ENCODE results near the gene TMEM150A.
"Not testable (repeated sequence)": the region's sequence is repeated elsewhere in the genome, so short reads cannot be mapped to it uniquely, and the experiment has no call there.

The TMEM150A gene

GRCh38 chr2:85611705-85612587 lies 9.4 kb upstream of the TMEM150A start, which contains the start of gene C2orf68:
Gene C2orf68 (minus strand): TSS chr2:85612066. CDS start chr2:85611984, 82 bp downstream.
- peak within 1 kb of the TSS; percentile 69 for H3K27ac ChIP-seq (ENCODE audit: low read depth, low read length)
- H3K9ac ChIP-seq (ENCODE audit: low read length), result peak within 1 kb of the TSS; percentile 92
- no peaks in the 10 kb centered on the region for H3K9me3 ChIP-seq (ENCODE audit: control insufficient read depth, insufficient read depth, low read depth, low read length)
- H3K4me1 ChIP-seq (ENCODE audit: control insufficient read depth, insufficient read depth, low read length), result peaks cover 4% of the 10 kb centered on the region
- H3K4me3 ChIP-seq (ENCODE audit: low read depth, low read length), result peak within 1 kb of the TSS; percentile 100
- peaks cover 32% of the 10 kb centered on the region for H3K36me3 ChIP-seq (ENCODE audit: control insufficient read depth, insufficient read depth, low read length)
- H3K27me3 ChIP-seq (ENCODE audit: control insufficient read depth, insufficient read depth, low read length), result no peaks in the 10 kb centered on the region

GRCh38 chr2:85611217-85611704 lies 8.8 kb upstream of the TMEM150A start:
- peak overlapping the region; percentile 100 for H3K4me3 ChIP-seq (ENCODE audit: low read depth, low read length)
- no peaks in the 10 kb centered on the region for H3K9me3 ChIP-seq (ENCODE audit: control insufficient read depth, insufficient read depth, low read depth, low read length)
- H3K27me3 ChIP-seq (ENCODE audit: control insufficient read depth, insufficient read depth, low read length), result no peaks in the 10 kb centered on the region
- H3K27ac ChIP-seq (ENCODE audit: low read depth, low read length), result peak overlapping the region; percentile 69; the same call in 1 of the 2 replicates
- H3K4me1 ChIP-seq (ENCODE audit: control insufficient read depth, insufficient read depth, low read length), result peaks cover 4% of the 10 kb centered on the region
- peaks cover 33% of the 10 kb centered on the region for H3K36me3 ChIP-seq (ENCODE audit: control insufficient read depth, insufficient read depth, low read length)
- H3K9ac ChIP-seq (ENCODE audit: low read length), result peak overlapping the region; percentile 92

- H3K27ac ChIP-seq (ENCODE audit: low read depth, low read length), result no peak overlapping the region
- H3K36me3 ChIP-seq (ENCODE audit: control insufficient read depth, insufficient read depth, low read length), result peaks cover 37% of the 10 kb centered on the region
- peaks cover 4% of the 10 kb centered on the region; the same call in 1 of the 2 replicates for H3K4me1 ChIP-seq (ENCODE audit: control insufficient read depth, insufficient read depth, low read length)
- no peaks in the 10 kb centered on the region for H3K9me3 ChIP-seq (ENCODE audit: control insufficient read depth, insufficient read depth, low read depth, low read length)
- H3K27me3 ChIP-seq (ENCODE audit: control insufficient read depth, insufficient read depth, low read length), result no peaks in the 10 kb centered on the region
- no peak overlapping the region for H3K9ac ChIP-seq (ENCODE audit: low read length)
- no peak overlapping the region for H3K4me3 ChIP-seq (ENCODE audit: low read depth, low read length)
These were observed 5.0 kb upstream of the TMEM150A start for GRCh38 chr2:85607268-85608215.

GRCh38 chr2:85606116-85606455 lies 3.6 kb upstream of the TMEM150A start:
- H3K9me3 ChIP-seq (ENCODE audit: control insufficient read depth, insufficient read depth, low read depth, low read length), result no peaks in the 10 kb centered on the region
- H3K27me3 ChIP-seq (ENCODE audit: control insufficient read depth, insufficient read depth, low read length), result no peaks in the 10 kb centered on the region
- H3K36me3 ChIP-seq (ENCODE audit: control insufficient read depth, insufficient read depth, low read length), result peaks cover 37% of the 10 kb centered on the region
- H3K9ac ChIP-seq (ENCODE audit: low read length), result no peak overlapping the region
- H3K4me1 ChIP-seq (ENCODE audit: control insufficient read depth, insufficient read depth, low read length), result peaks cover 12% of the 10 kb centered on the region
- H3K4me3 ChIP-seq (ENCODE audit: low read depth, low read length), result no peak overlapping the region
- no peak overlapping the region for H3K27ac ChIP-seq (ENCODE audit: low read depth, low read length)

GRCh38 chr2:85605406-85606115 lies 3.1 kb upstream of the TMEM150A start:
- Histone ChIP-seq H3K27ac (ENCODE audit: low read depth, low read length) (no peak overlapping the region), H3K4me3 (ENCODE audit: low read depth, low read length) (no peak overlapping the region), H3K27me3 (ENCODE audit: control insufficient read depth, insufficient read depth, low read length) (no peaks in the 10 kb centered on the region), H3K36me3 (ENCODE audit: control insufficient read depth, insufficient read depth, low read length) (peaks cover 41% of the 10 kb centered on the region), H3K9ac (ENCODE audit: low read length) (no peak overlapping the region), H3K9me3 (ENCODE audit: control insufficient read depth, insufficient read depth, low read depth, low read length) (no peaks in the 10 kb centered on the region), H3K4me1 (ENCODE audit: control insufficient read depth, insufficient read depth, low read length) (peaks cover 12% of the 10 kb centered on the region)

GRCh38 chr2:85604568-85605339 lies 2.3 kb upstream of the TMEM150A start:
- H3K27me3 ChIP-seq (ENCODE audit: control insufficient read depth, insufficient read depth, low read length), result no peaks in the 10 kb centered on the region
- H3K9me3 ChIP-seq (ENCODE audit: control insufficient read depth, insufficient read depth, low read depth, low read length), result no peaks in the 10 kb centered on the region
- no peak overlapping the region for H3K4me3 ChIP-seq (ENCODE audit: low read depth, low read length)
- H3K9ac ChIP-seq (ENCODE audit: low read length), result no peak overlapping the region
- no peak overlapping the region for H3K27ac ChIP-seq (ENCODE audit: low read depth, low read length)
- H3K36me3 ChIP-seq (ENCODE audit: control insufficient read depth, insufficient read depth, low read length), result peaks cover 44% of the 10 kb centered on the region
- H3K4me1 ChIP-seq (ENCODE audit: control insufficient read depth, insufficient read depth, low read length), result peaks cover 12% of the 10 kb centered on the region

GRCh38 chr2:85604133-85604444 lies 1.6 kb upstream of the TMEM150A start:
- Histone ChIP-seq H3K4me1 (ENCODE audit: control insufficient read depth, insufficient read depth, low read length) (peaks cover 12% of the 10 kb centered on the region), H3K4me3 (ENCODE audit: low read depth, low read length) (peak overlapping the region; percentile 94), H3K36me3 (ENCODE audit: control insufficient read depth, insufficient read depth, low read length) (peaks cover 45% of the 10 kb centered on the region)
- not testable (repeated sequence) for H3K27ac ChIP-seq (ENCODE audit: low read depth, low read length); H3K9ac ChIP-seq (ENCODE audit: low read length); H3K27me3 ChIP-seq (ENCODE audit: control insufficient read depth, insufficient read depth, low read length); H3K9me3 ChIP-seq (ENCODE audit: control insufficient read depth, insufficient read depth, low read depth, low read length)

- no peak overlapping the region; the same call in 1 of the 2 replicates for H3K27ac ChIP-seq (ENCODE audit: low read depth, low read length)
- peak overlapping the region; percentile 75 for H3K9ac ChIP-seq (ENCODE audit: low read length)
- peaks cover 8% of the 10 kb centered on the region for H3K4me1 ChIP-seq (ENCODE audit: control insufficient read depth, insufficient read depth, low read length)
- peak overlapping the region; percentile 94 for H3K4me3 ChIP-seq (ENCODE audit: low read depth, low read length)
- H3K27me3 ChIP-seq (ENCODE audit: control insufficient read depth, insufficient read depth, low read length), result no peaks in the 10 kb centered on the region
- H3K36me3 ChIP-seq (ENCODE audit: control insufficient read depth, insufficient read depth, low read length), result peaks cover 38% of the 10 kb centered on the region
- H3K9me3 ChIP-seq (ENCODE audit: control insufficient read depth, insufficient read depth, low read depth, low read length), result no peaks in the 10 kb centered on the region
These were observed 575 bp downstream of the TMEM150A start for GRCh38 chr2:85601771-85602475.

- H3K27ac ChIP-seq (ENCODE audit: low read depth, low read length), result no peak overlapping the region
- no peaks in the 10 kb centered on the region for H3K9me3 ChIP-seq (ENCODE audit: control insufficient read depth, insufficient read depth, low read depth, low read length)
- H3K27me3 ChIP-seq (ENCODE audit: control insufficient read depth, insufficient read depth, low read length), result no peaks in the 10 kb centered on the region
- no peak overlapping the region for H3K9ac ChIP-seq (ENCODE audit: low read length)
- H3K4me1 ChIP-seq (ENCODE audit: control insufficient read depth, insufficient read depth, low read length), result peaks cover 8% of the 10 kb centered on the region
- peaks cover 40% of the 10 kb centered on the region for H3K36me3 ChIP-seq (ENCODE audit: control insufficient read depth, insufficient read depth, low read length)
- peak overlapping the region; percentile 94 for H3K4me3 ChIP-seq (ENCODE audit: low read depth, low read length)
These were observed 1.3 kb downstream of the TMEM150A start for GRCh38 chr2:85600951-85601770.

All from HUES6 (cell line).